ENCODE measurements around the gene DUS1L. TPM values are rescaled to one million over a fixed set of nuclear protein-coding genes. Genes with fewer than 3 reads are reported as not detected.

DUS1L gene
- total RNA-seq, 1 donor from 2014 or later = 126 TPM

GRCh38 chr17:82083533-82084359, 18.1 kb upstream of the DUS1L start:
- no peak overlapping the region for H3K4me3 ChIP-seq (ENCODE audit: low read depth, low read length)
- no peak for DNase-seq (ENCODE audit: low read depth)
- no peak for TF ChIP-seq CTCF (conservative IDR thresholded peaks at IDR 0.05; ENCODE audit: low read depth, low read length)

GRCh38 chr17:82083009-82083408, 17.4 kb upstream of the DUS1L start:
- no peak for DNase-seq (ENCODE audit: low read depth)
- no peak overlapping the region for H3K4me3 ChIP-seq (ENCODE audit: low read depth, low read length)
- TF ChIP-seq CTCF (conservative IDR thresholded peaks at IDR 0.05; ENCODE audit: low read depth, low read length) = no peak

GRCh38 chr17:82082456-82082855, 16.9 kb upstream of the DUS1L start:
- DNase-seq (ENCODE audit: low read depth) = no peak
- TF ChIP-seq CTCF (conservative IDR thresholded peaks at IDR 0.05; ENCODE audit: low read depth, low read length) = no peak
- no peak overlapping the region for H3K4me3 ChIP-seq (ENCODE audit: low read depth, low read length)

- no peak for DNase-seq (ENCODE audit: low read depth)
- TF ChIP-seq CTCF (conservative IDR thresholded peaks at IDR 0.05; ENCODE audit: low read depth, low read length) = no peak
- H3K4me3 ChIP-seq (ENCODE audit: low read depth, low read length) = no peak overlapping the region
Measured at GRCh38 chr17:82081966-82082365, 16.4 kb upstream of the DUS1L start.

- DNase-seq (ENCODE audit: low read depth) = no peak
- no peak overlapping the region for H3K4me3 ChIP-seq (ENCODE audit: low read depth, low read length)
- TF ChIP-seq CTCF (conservative IDR thresholded peaks at IDR 0.05; ENCODE audit: low read depth, low read length) = no peak
Measured at GRCh38 chr17:82081546-82081945, 15.9 kb upstream of the DUS1L start.

GRCh38 chr17:82080789-82081464, 15.3 kb upstream of the DUS1L start:
- TF ChIP-seq CTCF (conservative IDR thresholded peaks at IDR 0.05; ENCODE audit: low read depth, low read length) = no peak
- no peak overlapping the region for H3K4me3 ChIP-seq (ENCODE audit: low read depth, low read length)
- no peak for DNase-seq (ENCODE audit: low read depth)
